Keratinocyte (primary cell): ENCODE measurements around the gene NRP2. TPM values are rescaled to one million over a fixed set of nuclear protein-coding genes. Genes with fewer than 3 reads are reported as not detected.

Experiments
- DNase-seq: peaks from one replicate; pipeline ENCODE4 v3.0.0-alpha.2; 2011; ENCODE audit warnings: low read depth, missing footprints, low spot score
- FAIRE-seq: peaks from 2 replicates; lab custom pipeline; 2011; peaks lifted over from hg19 to GRCh38; lab: Jason Lieb, UNC
- H2AFZ ChIP-seq: 2 replicates; pipeline ENCODE4 v1.6.0; 2012; ENCODE audit warnings: low read length, control low read depth, inconsistent platforms; ENCODE audit not compliant: control insufficient read depth
- H3K27ac ChIP-seq: 2 replicates; pipeline ENCODE4 v1.5.1; 2011; ENCODE audit warnings: low read length; ENCODE audit not compliant: control insufficient read depth, insufficient read depth
- H3K27me3 ChIP-seq: 3 replicates; pipeline ENCODE4 v1.6.0; 2011; ENCODE audit warnings: low read length; ENCODE audit not compliant: control insufficient read depth, insufficient read depth; ENCODE audit errors: extremely low read depth
- H3K36me3 ChIP-seq, 2 experiments: 2 replicates in 1 of 2; 3 replicates in 1 of 2; pipeline ENCODE4 v1.5.1; 2011; ENCODE audit warnings: low read length in 2 of 2, mild to moderate bottlenecking in 1 of 2; ENCODE audit not compliant: control insufficient read depth in 2 of 2, insufficient read depth in 2 of 2; ENCODE audit errors: extremely low read depth in 1 of 2
- H3K4me1 ChIP-seq: 3 replicates; pipeline ENCODE4 v1.5.1; 2011; ENCODE audit warnings: low read length; ENCODE audit not compliant: control insufficient read depth, insufficient read depth; ENCODE audit errors: extremely low read depth
- H3K4me2 ChIP-seq: 3 replicates; pipeline ENCODE4 v1.6.0; 2011; ENCODE audit warnings: low read depth, low read length; ENCODE audit not compliant: control insufficient read depth, insufficient read depth; ENCODE audit errors: extremely low read depth
- H3K4me3 ChIP-seq, 3 experiments: fragments of 200-600 bp in 1 of 3; sonication (generic) in 1 of 3; 2 replicates in 2 of 3; 3 replicates in 1 of 3; pipeline ENCODE4 v1.5.1; 2011 to 2016; ENCODE audit warnings: low read length in 3 of 3, mild to moderate bottlenecking in 3 of 3, control low read depth in 2 of 3, inconsistent platforms in 1 of 3, low read depth in 1 of 3, mixed read lengths in 1 of 3, mixed run types in 1 of 3, moderate library complexity in 1 of 3; ENCODE audit not compliant: control insufficient read depth in 2 of 3, insufficient read depth in 2 of 3; ENCODE audit errors: extremely low read depth in 1 of 3
- H3K79me2 ChIP-seq: 2 replicates; pipeline ENCODE4 v1.6.0; 2012; ENCODE audit warnings: low read length; ENCODE audit not compliant: control insufficient read depth, insufficient read depth
- H3K9ac ChIP-seq: 3 replicates; pipeline ENCODE4 v1.6.0; 2011; ENCODE audit warnings: low read length; ENCODE audit not compliant: control insufficient read depth, insufficient read depth; ENCODE audit errors: extremely low read depth
- H3K9me1 ChIP-seq: 3 replicates; pipeline ENCODE4 v1.6.0; 2011; ENCODE audit warnings: low read length; ENCODE audit not compliant: control insufficient read depth, insufficient read depth; ENCODE audit errors: extremely low read depth
- H3K9me3 ChIP-seq: 2 replicates; pipeline ENCODE4 v1.5.1; 2012; ENCODE audit warnings: low read depth, low read length; ENCODE audit not compliant: control insufficient read depth
- H4K20me1 ChIP-seq: 3 replicates; pipeline ENCODE4 v1.6.0; 2011; ENCODE audit warnings: low read length; ENCODE audit not compliant: control insufficient read depth, insufficient read depth; ENCODE audit errors: extremely low read depth
- CTCF ChIP-seq, 3 experiments: IDR thresholded peaks in 1 of 3; conservative IDR thresholded peaks in 1 of 3; optimal IDR thresholded peaks in 1 of 3; 2 replicates in 2 of 3; 3 replicates in 1 of 3; pipeline versions ENCODE3 to v1.5.1; 2011; ENCODE audit warnings: low read length in 3 of 3, mild to moderate bottlenecking in 3 of 3, moderate library complexity in 2 of 3, control low read depth in 1 of 3, inconsistent platforms in 1 of 3; ENCODE audit not compliant: insufficient read depth in 2 of 3; ENCODE audit errors: extremely low read depth in 1 of 3
- EZH2 ChIP-seq: IDR thresholded peaks from one replicate; pipeline ENCODE4 v1.6.1; 2012; ENCODE audit warnings: inconsistent platforms, mild to moderate bottlenecking, low read length, moderate library complexity
- dilution Hi-C: fragments of 300-500 bp; cut with MboI; formaldehyde crosslinking; loops from one replicate; pipeline ENCODE4 v1.7.0; 2020; ENCODE audit warnings: low sequenced_read_pairs; ENCODE audit not compliant: extremely low pct_ligation_motif_present
- polyA plus RNA-seq, 5 experiments: library from polyadenylated mRNA; depleted of rRNA in 3 of 5; stranded (reverse) in 3 of 5; stranded (forward) in 1 of 5; unstranded in 1 of 5; fragments of >200 nt; gene quantifications; 1 replicate in 1 of 5; 2 replicates in 3 of 5; 3 replicates in 1 of 5; pipeline versions ENCODE4 v1.2.1 to v1.2.3, GENCODE V29; 2011 to 2012; ENCODE audit warnings: missing spikeins in 2 of 5, low read depth in 1 of 5, low replicate concordance in 1 of 5

The NRP2 gene
- polyA plus RNA-seq, 1 donor (not counting 4 experiments of a cell fraction or from before 2014, with no cell fraction given) = 20.6 TPM

- FAIRE-seq (peak; percentile 53), DNase-seq (no peak)
- no peak for TF ChIP-seq CTCF (optimal IDR thresholded peaks at IDR 0.05 in 1 of 3, IDR thresholded peaks at IDR 0.05 in 1 of 3, conservative IDR thresholded peaks at IDR 0.05 in 1 of 3; ENCODE audit: extremely low read depth in 1 of 3, insufficient read depth in 2 of 3, low read length in 3 of 3)
- no peak for TF ChIP-seq EZH2
- H3K27me3 ChIP-seq = no peaks in the 10 kb centered on the region
- peak overlapping the region; percentile 17 for H3K9ac ChIP-seq
- no peaks in the 10 kb centered on the region for H3K79me2 ChIP-seq
- peaks cover 54% of the 10 kb centered on the region for H3K4me1 ChIP-seq
- H3K9me1 ChIP-seq = no peaks in the 10 kb centered on the region
- peak overlapping the region; percentile 54 for H3K4me2 ChIP-seq
- peak overlapping the region; percentile 79 for H3K27ac ChIP-seq
- H3K36me3 ChIP-seq = peaks cover 6 to 18% of the 10 kb centered on the region in 2 experiments
- dilution Hi-C loops = no loop called here
- peaks cover 2% of the 10 kb centered on the region for H3K9me3 ChIP-seq
- H3K4me3 ChIP-seq = peak overlapping the region in 1 of 3 experiments; percentile 22
- H2AFZ ChIP-seq = no peak overlapping the region
- H4K20me1 ChIP-seq = no peaks in the 10 kb centered on the region
Observed at GRCh38 chr2:205769879-205770278, 87.6 kb downstream of the NRP2 start.

- Histone ChIP-seq H3K9me1 (no peaks in the 10 kb centered on the region), H3K4me3 (no peak overlapping the region), H3K9me3 (peaks cover 2% of the 10 kb centered on the region), H4K20me1 (no peaks in the 10 kb centered on the region), H2AFZ (no peak overlapping the region), H3K4me1 (peaks cover 60% of the 10 kb centered on the region), H3K9ac (no peak overlapping the region), H3K79me2 (no peaks in the 10 kb centered on the region), H3K27ac (peak overlapping the region; percentile 79), H3K4me2 (peak overlapping the region; percentile 40), H3K27me3 (no peaks in the 10 kb centered on the region), H3K36me3 (peaks cover 3 to 18% of the 10 kb centered on the region in 2 experiments)
- DNase-seq (no peak), FAIRE-seq (no peak)
- no peak for TF ChIP-seq EZH2
- no peak for TF ChIP-seq CTCF (optimal IDR thresholded peaks at IDR 0.05 in 1 of 3, IDR thresholded peaks at IDR 0.05 in 1 of 3, conservative IDR thresholded peaks at IDR 0.05 in 1 of 3; ENCODE audit: extremely low read depth in 1 of 3, insufficient read depth in 2 of 3, low read length in 3 of 3)
- dilution Hi-C loops = no loop called here
Observed at GRCh38 chr2:205770577-205770976, 88.3 kb downstream of the NRP2 start.
